HG03135 (cell line): Measurements from ENCODE around the gene CDYL2.
"Not testable (repeated sequence)": the region's sequence is repeated elsewhere in the genome, so short reads cannot be mapped to it uniquely, and the experiment has no call there.

ENCODE experiments used
- ATAC-seq: cut with Tn5 transposase; IDR thresholded peaks from one replicate; pipeline ENCODE4 v1.9.1; 2021; ENCODE audit warnings: mild to moderate bottlenecking, moderate library complexity; ENCODE audit not compliant: unreplicated experiment

The CDYL2 gene

DNA sequence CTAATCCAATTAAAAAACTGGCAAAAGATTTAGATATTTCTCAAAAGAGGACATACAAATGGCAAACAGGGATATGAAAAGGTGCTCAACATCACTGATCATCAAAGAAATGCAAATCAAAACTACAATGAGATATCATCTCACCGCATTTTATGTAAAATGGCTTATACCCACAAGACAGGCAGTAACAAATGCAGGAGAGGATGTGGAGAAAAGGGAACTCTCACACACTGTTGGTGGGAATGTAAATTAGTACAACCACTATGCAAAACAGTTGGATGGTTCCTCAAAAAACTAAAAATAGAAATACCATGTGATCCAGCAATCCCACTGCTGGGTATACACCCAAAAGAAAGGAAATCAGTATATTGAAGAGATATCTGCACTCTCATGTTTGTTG is 154.1 kb downstream of the CDYL2 start:
- ATAC-seq, result not testable (repeated sequence)

DNA sequence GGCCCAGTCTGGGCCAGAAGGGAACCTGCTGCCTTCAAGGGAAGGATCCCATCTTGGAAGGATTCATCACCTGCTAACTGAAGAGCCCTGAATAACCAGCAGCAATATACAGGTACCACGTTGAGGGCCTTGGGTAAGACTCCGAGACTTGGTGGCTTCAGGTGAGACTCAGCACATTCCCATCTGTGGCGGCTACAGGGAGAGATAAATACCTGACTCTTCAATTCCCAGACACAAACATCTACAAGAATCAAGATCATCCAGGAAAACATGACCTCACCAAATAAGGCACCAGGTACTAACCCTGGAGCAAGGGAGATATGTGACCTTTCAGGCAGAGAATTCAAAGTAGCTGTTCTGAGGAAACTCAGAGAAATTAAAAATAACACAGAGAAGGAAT is 164.1 kb downstream of the CDYL2 start:
- no peak for ATAC-seq

DNA sequence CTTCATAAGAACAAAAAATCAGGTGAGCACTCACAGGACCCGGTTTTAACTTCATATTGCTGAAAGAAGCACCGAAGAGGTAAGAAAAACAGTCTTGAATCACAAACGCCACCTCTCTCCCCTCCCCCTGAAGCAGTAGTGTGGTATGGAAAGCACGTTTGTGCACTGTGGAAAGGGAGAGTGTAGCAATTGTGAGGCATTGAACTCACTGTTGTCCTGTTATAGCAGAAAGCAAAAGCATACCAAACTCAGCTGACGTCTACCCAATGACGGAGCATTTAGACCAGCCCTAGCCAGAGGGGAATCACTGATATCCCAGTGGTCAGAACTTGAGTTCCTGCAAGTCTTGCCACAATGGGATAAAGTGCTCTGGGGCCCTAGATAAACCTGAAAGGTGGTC is 164.8 kb downstream of the CDYL2 start:
- no peak for ATAC-seq

DNA sequence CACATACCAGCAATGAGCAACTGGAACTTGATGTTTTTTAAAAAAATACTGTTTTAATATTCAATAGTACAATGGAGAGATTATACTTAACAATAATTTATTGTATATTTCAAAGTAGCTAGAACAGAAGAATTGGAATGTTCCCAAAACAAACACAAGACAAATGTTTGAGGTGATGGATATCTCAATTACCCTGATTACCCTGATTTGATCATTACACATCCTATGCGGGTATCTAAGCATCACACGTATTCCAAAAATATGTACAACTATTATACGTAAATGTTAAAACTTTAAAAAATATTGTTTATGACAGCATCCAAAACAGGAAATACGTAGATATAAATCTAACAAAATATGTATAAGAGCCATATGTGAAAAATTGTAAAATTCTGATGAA is 166.8 kb downstream of the CDYL2 start:
- no peak for ATAC-seq

DNA sequence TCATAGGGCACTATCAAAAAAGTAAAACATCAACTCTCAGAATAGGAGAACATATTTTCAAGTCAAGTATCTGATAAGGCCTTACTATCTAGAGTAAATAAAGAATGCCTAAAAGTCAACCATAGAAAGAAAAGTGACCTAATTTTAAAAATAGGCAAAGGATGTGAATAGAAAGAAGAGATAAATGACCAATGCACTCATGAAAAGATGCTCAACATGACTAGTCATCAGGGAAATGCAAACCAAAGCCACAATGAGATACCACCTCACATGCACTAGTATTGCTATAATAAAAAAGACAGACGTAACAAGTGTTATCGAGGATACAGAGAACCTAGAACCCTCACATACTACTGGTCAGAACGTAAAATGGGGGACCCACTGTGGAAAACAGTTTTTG is 172.8 kb downstream of the CDYL2 start:
- ATAC-seq, result no peak

DNA sequence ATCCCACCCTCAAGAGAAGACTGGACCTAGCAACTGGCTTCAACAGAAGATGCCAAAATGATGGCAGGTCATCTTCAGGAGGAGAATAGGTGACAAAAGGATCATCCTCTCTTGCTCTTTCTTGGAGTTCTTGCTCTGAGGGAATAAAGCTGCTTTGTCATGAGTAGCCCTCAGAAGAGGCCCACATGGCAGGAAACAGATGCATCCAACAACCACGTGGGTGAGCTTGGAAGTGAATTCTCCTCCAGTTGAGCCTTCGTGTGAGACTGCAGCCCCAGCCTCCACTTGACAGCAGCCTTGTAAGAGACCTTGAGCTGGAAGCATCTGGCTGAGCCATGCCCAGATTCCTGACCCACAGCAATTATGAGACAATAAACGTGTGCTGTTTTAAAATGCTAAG is 176.1 kb downstream of the CDYL2 start:
- ATAC-seq, result no peak

DNA sequence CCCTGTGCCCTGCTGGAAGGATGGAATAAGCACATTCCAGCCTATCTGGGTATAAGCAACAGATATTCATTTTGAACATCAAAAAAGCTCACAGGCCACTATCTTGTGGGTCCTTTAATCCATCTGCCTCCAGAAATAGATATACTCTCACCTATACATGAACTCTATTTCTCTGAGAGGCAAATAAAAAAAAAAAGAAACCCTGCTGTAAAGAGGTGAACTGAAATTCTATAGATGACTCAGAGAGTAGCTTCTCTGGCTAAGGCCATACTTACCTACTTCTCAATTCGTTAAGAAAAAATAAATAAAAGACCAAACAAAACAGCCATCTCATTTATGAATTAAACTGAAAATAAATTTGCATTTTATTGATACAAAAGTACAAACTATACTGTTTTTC is 177.3 kb downstream of the CDYL2 start:
- no peak for ATAC-seq

DNA sequence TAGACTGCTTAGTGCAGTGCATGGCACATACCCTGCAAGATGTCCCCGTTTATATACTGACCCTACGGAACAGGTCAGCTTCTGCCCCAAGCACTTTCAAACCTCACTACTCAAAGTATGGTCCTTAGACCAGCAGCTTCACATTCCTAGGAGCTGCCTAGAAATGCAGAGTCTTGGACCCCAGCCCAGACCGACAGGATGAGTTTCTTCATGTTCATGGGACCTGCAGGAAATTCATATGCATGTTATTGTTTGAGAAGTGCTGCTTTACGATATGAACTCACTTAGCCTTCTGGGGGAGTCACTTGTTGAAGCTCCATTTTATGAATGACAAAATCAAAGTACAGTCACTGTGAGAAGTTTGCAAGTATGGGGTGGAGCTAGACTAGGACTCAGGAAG is 181.0 kb downstream of the CDYL2 start:
- no peak for ATAC-seq

DNA sequence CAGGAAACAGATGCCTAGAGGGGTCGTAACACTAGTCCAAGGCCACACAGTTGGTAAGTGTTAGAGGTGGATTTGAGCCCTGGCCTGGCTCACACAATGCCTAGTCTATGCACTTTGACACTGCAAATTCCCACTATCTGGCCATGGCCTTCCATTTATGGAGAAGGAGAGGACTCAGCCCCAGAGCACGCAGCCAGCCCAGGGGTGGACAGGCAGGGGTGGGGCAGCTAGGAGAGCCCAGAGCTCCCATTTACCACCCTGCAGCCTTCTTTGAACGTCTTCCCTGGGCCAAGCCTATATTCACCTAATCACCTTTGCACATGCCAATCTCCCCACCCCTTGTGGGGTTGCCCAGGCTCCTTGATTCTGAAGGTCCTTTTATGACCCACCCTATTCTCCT is 182.4 kb downstream of the CDYL2 start:
- ATAC-seq, result no peak

DNA sequence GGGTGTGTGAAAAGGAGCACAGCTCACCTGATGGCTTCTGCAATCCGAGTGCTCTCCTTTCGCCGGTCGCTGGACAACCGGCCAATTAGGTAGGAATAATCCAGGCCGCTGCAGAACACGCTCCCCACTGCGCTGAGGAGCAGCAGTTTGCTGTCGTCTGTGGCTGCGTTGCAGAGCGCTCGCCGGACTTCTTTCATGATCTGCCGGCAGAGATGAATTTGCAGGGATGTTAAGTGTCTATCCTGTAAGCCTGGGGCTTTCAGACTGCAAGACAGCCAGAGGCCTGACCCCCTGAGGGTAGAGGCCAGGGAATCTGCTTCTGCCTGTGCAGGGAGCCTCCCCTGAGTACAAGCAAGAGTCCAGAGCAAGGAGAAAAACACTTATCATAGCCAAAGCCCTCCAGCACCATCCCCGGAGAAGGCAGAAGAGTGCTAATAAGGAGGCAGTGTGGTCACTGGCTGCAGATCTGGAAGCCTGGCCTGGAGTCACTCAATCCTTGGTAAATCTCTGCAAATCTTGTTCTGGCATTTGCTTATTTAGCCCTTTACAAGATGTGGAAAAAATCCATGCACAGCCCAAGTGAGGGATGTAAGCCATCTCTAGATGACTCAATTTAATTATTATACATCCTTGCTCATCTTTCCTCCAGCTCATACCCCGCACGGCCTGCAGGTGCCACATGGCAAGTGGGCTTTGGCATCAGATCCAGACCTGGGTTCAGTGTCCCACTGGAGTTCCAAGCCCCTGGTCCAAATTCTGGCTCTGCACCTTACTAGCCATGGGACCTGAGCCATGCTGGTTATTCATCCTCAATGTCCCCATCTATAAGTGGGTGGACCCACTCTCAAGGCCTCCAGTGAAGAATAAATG is 183.4 kb downstream of the CDYL2 start:
- no peak for ATAC-seq

DNA sequence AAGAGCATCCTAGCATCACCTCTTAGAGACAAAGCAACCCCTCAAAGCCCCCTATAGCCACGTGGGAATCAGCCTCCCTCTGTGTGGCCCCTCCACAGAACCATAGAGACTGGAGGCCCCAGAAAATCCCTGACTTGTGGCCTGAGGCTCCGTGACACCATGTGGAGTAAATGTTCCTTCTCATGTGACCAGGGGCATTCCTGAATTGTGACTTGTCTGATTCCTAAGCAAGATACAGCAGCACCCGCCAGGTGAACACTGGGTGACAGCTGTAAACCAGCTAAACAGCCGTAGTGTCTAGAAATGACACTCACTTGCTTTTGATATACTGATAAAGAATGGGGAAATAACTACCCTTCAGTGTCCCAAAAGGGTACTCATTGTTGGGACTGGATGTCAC is 184.6 kb downstream of the CDYL2 start:
- no peak for ATAC-seq

DNA sequence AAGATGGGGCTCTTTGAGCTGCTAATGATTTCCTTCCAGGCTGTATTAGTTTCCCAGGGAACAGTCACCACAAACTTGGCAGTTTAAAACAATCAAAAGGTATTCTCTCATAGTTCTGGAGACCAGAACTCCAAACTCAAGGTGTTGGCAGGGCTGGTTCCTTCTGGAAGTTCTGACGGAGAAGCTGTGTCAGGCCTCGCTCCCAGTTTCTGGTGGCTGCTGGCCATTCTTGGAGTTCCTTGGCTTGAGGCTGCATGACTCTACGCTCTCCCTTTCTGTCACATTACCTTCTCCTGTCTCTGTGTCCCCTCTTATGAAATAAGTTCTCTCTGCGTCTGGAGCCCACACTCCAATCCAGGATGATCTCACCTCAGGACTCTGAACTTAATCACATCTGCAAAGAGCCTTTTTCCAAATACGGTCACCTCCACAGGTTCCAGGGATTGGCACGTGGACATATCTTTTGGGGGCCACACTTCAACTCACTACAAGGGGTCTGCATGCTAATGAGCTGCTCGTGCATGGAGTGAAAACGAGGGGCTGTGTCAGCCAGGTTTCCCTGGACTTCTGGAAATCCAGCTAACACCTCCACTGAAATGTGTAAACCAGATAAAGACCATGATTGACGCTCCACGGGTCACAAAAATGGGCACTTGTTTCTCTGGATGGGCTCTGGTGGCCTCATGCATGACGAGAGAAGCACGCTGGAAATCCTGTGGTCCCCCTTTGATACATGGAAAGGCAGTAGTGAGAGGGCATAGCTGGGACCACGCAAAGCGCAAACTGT is 185.3 kb downstream of the CDYL2 start:
- no peak for ATAC-seq

DNA sequence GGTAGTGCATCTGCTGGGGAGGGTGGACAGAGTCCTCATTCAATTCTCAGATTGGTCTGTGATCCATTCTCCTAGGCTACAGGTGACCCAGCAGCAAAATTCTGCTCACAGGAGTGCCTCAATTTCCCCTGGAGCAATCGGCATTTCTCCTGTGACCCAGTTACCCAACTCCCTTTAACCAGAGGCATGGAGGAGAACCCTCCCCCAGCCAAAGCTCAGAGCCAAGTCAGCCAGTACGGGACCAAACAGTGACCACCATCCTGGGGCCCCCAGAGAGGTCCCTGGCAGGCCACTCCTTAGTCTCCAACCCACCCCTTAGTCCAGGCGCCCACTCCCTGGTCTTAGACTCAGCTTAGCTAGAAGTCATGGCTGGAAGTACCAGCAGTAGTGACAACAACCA is 188.0 kb downstream of the CDYL2 start:
- ATAC-seq, result no peak

DNA sequence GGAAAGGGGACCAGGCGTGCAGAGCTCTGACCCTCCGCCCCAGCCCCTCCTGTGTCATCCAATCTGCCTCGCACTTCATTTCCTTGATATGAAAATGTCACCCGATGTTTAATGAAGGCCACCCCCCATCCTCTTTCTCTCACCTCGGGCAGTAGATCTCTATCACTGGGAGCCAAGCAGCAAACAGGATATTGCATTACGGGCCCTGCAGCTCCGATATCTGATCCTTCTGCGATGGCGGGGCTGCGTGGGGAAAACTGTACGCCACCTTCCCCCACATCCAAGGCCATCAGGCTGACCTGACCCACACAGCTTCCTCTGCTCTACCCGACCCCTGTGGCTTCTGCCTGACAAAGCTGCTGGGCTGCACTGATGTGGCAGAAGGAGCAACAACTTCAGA is 188.7 kb downstream of the CDYL2 start:
- no peak for ATAC-seq

DNA sequence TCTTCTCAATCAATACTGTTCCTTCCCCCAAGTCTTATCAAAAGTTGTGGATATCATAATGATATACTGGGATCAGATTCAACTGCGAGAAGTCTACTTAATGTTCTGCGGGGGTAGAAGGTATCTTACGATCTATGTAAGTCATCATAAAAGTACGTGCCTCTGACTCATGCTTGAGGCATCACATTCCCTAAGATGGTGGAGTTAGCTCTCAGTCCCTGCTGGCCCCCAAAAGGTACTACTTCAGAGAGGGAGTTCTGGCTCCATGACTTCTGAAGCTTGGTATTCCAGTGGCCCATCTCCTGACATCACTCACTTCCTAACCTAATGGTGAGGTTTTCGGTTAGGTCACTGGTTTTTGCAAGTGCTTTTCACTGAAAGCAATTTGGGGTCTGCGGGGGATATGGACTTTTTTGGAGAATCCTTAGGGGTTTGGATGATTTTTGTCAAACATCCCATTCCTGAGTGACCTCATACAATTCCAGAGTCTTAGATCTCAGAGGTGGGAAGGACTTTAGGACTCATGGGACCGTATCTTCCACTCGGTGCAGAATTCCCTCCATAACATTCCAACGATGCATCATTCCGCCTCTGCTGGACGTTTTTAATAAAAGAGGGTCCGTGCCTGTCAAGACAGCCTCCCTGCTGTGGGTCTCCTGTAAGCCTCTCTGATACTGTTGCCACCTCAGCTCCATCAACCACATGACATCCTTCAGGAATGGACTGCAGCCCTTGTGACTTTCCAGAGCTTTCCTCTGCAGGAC is 189.3 kb downstream of the CDYL2 start:
- ATAC-seq, result no peak

DNA sequence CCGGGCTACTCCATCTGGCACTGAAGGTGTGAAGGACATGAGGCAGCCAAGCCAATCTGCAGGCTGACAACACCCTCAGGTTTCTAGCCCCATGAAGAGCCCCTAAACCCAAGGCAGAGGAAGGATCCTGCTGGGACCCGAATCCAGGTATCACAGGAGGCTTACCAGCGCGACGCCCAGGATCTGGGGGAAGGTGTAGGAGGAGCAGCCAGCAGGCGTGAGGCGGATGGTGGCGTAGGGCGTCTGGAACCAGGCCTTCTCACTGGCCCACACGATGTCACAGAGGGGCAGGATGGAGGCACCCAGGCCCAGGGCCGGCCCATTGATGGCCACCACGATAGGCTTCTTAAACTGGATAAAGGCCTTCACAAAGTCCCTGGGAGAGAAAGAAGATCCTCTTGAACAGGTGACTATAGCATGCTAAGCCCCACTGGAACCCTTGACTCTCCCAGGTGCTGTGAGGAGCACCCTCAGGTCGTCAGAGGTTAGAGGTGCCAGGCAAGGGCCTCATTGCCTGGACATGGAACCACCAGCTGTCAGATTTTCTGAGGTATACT is 191.9 kb downstream of the CDYL2 start:
- ATAC-seq, result no peak

DNA sequence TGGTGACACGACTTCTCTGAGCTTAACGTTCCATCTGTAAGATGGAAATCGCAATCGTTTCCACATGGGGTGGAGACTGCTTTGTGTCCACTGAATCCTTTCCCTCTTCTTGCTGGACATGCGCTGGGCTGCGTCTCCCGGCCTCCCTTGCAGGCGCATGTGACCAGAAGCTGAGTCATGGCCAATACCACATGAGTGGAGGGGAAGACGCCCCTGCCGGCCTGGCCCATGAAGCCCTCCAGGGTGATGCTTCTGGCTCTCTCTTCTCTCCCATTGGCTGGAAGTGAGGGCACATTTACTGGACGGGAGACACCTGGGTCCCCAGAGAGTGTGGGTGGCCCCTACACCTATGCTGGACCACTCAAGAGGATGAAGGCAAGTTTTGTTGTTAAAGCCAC is 192.5 kb downstream of the CDYL2 start:
- ATAC-seq, result no peak

DNA sequence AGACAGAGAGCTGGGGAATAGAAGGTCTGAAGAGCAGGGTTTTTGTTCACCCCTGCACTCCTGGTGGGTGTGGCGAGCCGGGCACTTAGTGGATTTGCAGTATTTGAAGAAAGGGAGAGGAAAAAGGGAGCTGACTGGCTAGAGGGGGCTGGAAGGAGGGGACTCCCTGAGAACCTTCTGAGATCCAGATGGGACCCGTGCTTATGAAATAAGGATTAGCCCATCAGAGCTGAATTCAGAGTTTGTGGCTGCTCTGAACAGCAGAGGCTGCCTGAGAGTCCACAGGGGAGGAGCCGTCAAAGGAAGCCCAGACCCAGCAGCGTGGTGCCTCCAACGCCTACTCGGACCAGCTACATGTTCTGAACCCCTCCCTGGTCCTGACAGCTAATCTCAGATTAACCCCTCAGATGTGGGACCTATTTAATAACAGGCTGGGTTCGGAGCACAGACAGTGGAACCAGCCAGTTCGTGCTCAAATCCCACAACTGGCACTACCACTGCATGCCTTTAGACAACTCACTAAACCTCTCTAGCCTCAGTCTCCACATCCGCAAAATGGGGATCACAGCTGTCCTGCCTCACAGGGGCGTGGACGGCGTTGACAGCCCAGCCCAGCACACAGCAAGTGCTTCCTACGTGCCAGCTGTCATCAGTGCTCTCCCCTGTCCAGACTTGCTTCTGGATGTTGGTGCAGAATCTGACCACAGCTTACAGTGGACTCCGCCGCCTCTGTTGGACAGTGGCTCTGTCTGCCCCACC is 193.0 kb downstream of the CDYL2 start:
- no peak for ATAC-seq

DNA sequence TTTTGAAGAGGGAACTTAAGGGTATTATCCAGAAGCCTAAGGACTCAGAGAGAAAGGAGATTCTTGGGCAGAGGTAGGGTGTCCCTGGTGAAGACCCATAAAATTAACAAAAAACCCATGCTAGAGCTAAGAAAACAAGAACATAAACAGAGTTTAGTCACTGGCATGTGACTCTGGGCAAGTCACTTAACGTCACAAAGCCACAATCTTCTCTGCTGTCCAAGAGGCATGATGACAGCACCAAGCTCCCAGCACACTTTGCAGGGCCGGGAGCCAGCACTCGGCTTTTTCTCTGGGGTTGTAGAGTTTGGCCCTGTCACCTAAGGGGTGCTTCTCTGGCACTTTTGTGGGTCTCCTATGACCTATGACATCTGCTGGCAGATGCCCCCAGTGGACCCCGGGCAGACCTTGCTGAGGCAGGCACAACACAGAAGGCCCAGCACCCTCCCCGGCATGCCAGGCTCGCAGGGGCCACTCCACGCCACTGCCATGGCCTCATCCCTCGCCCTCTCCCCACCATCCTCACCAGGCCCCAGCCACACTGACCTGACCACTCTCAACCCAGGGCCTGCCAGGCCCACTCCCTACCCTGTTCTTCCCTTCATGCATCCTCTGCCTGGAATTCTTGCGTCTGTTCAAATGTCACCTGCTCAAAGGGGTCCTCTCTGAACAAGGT is 193.8 kb downstream of the CDYL2 start:
- no peak for ATAC-seq

DNA sequence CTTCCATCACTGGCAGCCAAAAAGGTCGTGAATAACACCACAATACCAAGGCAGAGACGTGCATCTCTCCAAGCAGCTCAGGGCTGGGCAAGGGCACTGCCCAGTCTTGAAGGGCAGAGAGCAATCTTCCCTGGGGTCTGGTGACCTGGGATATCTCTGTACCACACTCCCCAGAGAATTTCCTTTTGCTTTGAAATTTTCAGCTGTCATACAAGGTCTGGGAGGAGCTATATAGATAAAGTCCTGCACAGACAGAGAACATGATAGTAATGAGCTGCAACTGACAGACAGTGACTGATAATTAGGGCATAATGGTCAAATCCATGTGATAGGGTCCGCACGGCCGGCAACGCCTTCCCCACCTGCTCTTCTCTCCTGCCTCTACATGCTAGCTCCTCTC is 195.5 kb downstream of the CDYL2 start:
- ATAC-seq, result no peak
